H1 (cell line): ENCODE data around the gene ITGB7. TPM values are rescaled to one million over a fixed set of nuclear protein-coding genes. Genes with fewer than 3 reads are reported as not detected.

Experiments
- CHD7 ChIP-seq: fragments of 300-600 bp; sonication (generic); IDR thresholded peaks from 2 replicates; pipeline ENCODE4 v1.7.1; 2012; ENCODE audit warnings: low read length, moderate library complexity, mild to moderate bottlenecking, inconsistent platforms; ENCODE audit not compliant: insufficient replicate concordance
- GABPA ChIP-seq: IDR thresholded peaks from 2 replicates; pipeline ENCODE4 v1.6.1; 2011; ENCODE audit warnings: mild to moderate bottlenecking, low read length, moderate library complexity, borderline replicate concordance; ENCODE audit not compliant: insufficient read depth
- KDM5A ChIP-seq: fragments of 200-600 bp; IDR thresholded peaks from 2 replicates; pipeline ENCODE4 v1.7.1; 2012; ENCODE audit warnings: mild to moderate bottlenecking, low read length, inconsistent platforms, mixed read lengths
- MAFK ChIP-seq: IDR thresholded peaks from 2 replicates; pipeline ENCODE4 v1.6.1; 2012; ENCODE audit warnings: low read depth, mild to moderate bottlenecking, improper control_type of control experiment, low read length
- SRF ChIP-seq: IDR thresholded peaks from 2 replicates; pipeline ENCODE4 v1.6.1; 2011; ENCODE audit warnings: mild to moderate bottlenecking, low read depth, low read length, moderate library complexity
- TAF7 ChIP-seq: optimal IDR thresholded peaks from 2 replicates; pipeline ENCODE3; 2011; ENCODE audit warnings: low read depth, mild to moderate bottlenecking, inconsistent platforms, low read length, moderate library complexity, borderline replicate concordance
- polyA plus RNA-seq, 7 experiments: library from polyadenylated mRNA; depleted of rRNA in 3 of 7; stranded (reverse) in 5 of 7; unstranded in 2 of 7; fragments of >200 nt in 5 of 7; fragments of 200-250 nt in 2 of 7; gene quantifications; 1 replicate in 5 of 7; 2 replicates in 1 of 7; 4 replicates in 1 of 7; pipeline versions ENCODE4 v1.2.1 to v1.2.3, GENCODE V29; 2011 to 2013; ENCODE audit warnings: missing spikeins in 2 of 7, mixed read lengths in 2 of 7
- total RNA-seq: library from RNA; stranded (reverse); fragmentation: NEBNext Ultra II Directional; extraction: Animal tissue kit (Norgen Biotek cat#: 25700); gene quantifications from 2 replicates; pipeline ENCODE4 v1.2.1, GENCODE V29; 2021

Gene ITGB7
- total and polyA plus RNA-seq, 2 of the 8 experiments (the other 6 are each of a cell fraction or from before 2014, with no cell fraction given): 0.35 to 0.54 TPM

GRCh38 chr12:53199700-53200099 is 7.4 kb downstream of the ITGB7 start (continued):
- TF ChIP-seq CHD7 (no peak), GABPA (no peak), KDM5A (no peak), SRF (no peak), MAFK (no peak), TAF7 (no peak)
